Esophagus muscularis mucosa (tissue), 4 donors: ENCODE data around the gene RTCA. TPM values are rescaled to one million over a fixed set of nuclear protein-coding genes. Genes with fewer than 3 reads are reported as not detected.

Source experiments
- DNase-seq: peaks from one replicate; pipeline ENCODE4 v3.0.0-alpha.2; 2017; ENCODE audit errors: extremely low spot score
- H3K27ac ChIP-seq, 4 donors: fragments of 200-600 bp; sonication (generic); replicated peaks in 1 of 4; 1 replicate in 3 of 4; 2 replicates in 1 of 4; pipeline ENCODE4 v1.5.1; 2016 to 2019; ENCODE audit warnings: mild to moderate bottlenecking in 1 of 4
- H3K27me3 ChIP-seq, 4 donors: fragments of 200-600 bp; sonication (generic); one replicate each; pipeline versions ENCODE4 v1.5.1 to v1.6.0; 2016 to 2019
- H3K36me3 ChIP-seq, 4 donors: fragments of 200-600 bp; sonication (generic); one replicate each; pipeline ENCODE4 v1.5.1; 2016 to 2019
- H3K4me1 ChIP-seq, 4 donors: fragments of 200-600 bp; sonication (generic); one replicate each; pipeline ENCODE4 v1.5.1; 2016 to 2019
- H3K4me3 ChIP-seq, 4 donors: fragments of 200-600 bp; sonication (generic); 1 replicate in 2 of 4; 2 replicates in 2 of 4; pipeline ENCODE4 v1.5.1; 2016 to 2019; ENCODE audit warnings: mild to moderate bottlenecking in 4 of 4, moderate library complexity in 1 of 4
- H3K9me3 ChIP-seq, 4 donors: fragments of 200-600 bp; sonication (generic); 1 replicate in 3 of 4; 2 replicates in 1 of 4; pipeline ENCODE4 v1.5.1; 2016 to 2019
- EP300 ChIP-seq: sonication (generic); formaldehyde crosslinking; IDR thresholded peaks from one replicate; pipeline ENCODE4 v1.6.1; 2017; ENCODE audit warnings: antibody characterized with exemption
- POLR2A ChIP-seq: fragments of 450-650 bp; IDR thresholded peaks from one replicate; pipeline ENCODE4 v1.6.1; 2017; ENCODE audit warnings: antibody characterized with exemption, moderate library complexity, mild to moderate bottlenecking, low read depth
- POLR2AphosphoS5 ChIP-seq, 2 donors: sonication (generic); formaldehyde crosslinking; IDR thresholded peaks; one replicate each; pipeline ENCODE4 v1.6.1; 2017; ENCODE audit warnings: antibody characterized with exemption in 2 of 2
- WGBS: methylation state at CpG from one replicate; pipeline ENCODE4 v1.1.5; 2018; 5-methylcytosine and 5-hydroxymethylcytosine counted together
- intact Hi-C: fragments of 100-400 bp; cut with DNase I; formaldehyde crosslinking; loops from one replicate; pipeline ENCODE4 v1.15.1; 2023
- total RNA-seq, 4 donors: library from RNA; depleted of rRNA; stranded (reverse); fragments of >200 nt; gene quantifications; one replicate each; pipeline versions ENCODE4 v1.1.0 to v1.2.1, GENCODE V29; 2016
- TF ChIP-seq, protein P1 (sequence below), 3 experiments: fragments of 200-600 bp in 2 of 3; fragments of 450-650 bp in 1 of 3; sonication (generic) in 2 of 3; IDR thresholded peaks; one replicate each; pipeline ENCODE4 v1.5.1; 2017 to 2019; ENCODE audit warnings: antibody characterized with exemption in 3 of 3, mild to moderate bottlenecking in 2 of 3, moderate library complexity in 1 of 3

RTCA gene
- total RNA-seq, 4 donors from 2014 or later = 18.7 to 22.0 (median 21.4) TPM

DNA sequence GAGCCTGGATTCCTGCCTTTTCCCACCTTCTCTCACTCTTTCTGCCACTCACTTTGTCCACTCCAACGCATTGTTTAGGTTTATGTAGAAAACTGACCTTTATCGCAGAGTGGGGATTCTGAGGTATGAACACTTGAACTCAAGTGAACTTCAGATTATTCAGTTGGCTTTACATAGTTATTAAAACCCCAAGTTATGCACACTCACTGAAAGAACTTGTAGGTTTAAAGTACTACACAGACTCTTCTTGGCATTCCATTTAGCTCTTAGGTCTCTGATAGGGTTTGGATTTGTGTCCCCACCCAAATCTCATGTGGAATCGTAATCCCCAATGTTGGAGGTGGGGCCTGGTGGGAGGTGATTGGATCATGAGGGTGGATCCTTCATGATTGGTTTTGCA is 39.9 kb downstream of the RTCA start:
- 93% methylated on average over 3 of the region's 3 CpGs for WGBS
- intact Hi-C loops = no loop called here
- no peaks in the 10 kb centered on the region for H3K9me3 ChIP-seq
- no peak overlapping the region for H3K27ac ChIP-seq
- DNase-seq = no peak
- H3K4me1 ChIP-seq = no peaks in the 10 kb centered on the region
- TF ChIP-seq POLR2A (no peak), EP300 (no peak), POLR2AphosphoS5 (IDR thresholded peaks at IDR 0.05) (no peak)
- TF ChIP-seq, protein P1, sequence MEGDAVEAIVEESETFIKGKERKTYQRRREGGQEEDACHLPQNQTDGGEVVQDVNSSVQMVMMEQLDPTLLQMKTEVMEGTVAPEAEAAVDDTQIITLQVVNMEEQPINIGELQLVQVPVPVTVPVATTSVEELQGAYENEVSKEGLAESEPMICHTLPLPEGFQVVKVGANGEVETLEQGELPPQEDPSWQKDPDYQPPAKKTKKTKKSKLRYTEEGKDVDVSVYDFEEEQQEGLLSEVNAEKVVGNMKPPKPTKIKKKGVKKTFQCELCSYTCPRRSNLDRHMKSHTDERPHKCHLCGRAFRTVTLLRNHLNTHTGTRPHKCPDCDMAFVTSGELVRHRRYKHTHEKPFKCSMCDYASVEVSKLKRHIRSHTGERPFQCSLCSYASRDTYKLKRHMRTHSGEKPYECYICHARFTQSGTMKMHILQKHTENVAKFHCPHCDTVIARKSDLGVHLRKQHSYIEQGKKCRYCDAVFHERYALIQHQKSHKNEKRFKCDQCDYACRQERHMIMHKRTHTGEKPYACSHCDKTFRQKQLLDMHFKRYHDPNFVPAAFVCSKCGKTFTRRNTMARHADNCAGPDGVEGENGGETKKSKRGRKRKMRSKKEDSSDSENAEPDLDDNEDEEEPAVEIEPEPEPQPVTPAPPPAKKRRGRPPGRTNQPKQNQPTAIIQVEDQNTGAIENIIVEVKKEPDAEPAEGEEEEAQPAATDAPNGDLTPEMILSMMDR (IDR thresholded peaks at IDR 0.05) = no peak
- H3K4me3 ChIP-seq = no peak overlapping the region
- H3K27me3 ChIP-seq = no peaks in the 10 kb centered on the region
- H3K36me3 ChIP-seq = no peaks in the 10 kb centered on the region

DNA sequence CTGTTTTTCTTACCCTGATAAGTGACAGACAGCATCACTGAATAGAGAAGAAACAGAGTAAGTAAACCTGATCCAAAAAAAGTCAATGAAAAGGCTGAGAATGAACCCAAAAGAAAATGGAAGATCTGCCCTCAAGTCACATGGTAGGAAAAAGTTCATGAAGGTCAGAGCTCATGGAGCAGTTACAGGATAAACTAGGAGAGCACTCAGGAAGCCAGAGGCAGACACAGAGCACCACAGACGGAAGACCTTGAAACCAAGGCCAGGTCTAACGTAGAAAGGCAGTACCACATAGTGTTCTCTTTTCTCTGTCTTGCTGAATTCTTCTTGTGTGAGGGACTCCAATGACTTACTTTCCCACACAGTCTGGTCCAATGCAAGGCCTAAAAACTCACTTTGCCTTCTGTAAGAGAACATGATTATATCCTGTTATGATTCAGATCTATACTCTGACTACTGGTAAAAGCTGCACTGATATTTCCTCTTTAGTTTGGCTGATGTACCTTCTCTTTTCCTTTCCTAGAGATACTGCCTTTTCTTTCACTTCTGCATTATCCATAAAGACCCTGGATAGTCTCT is 40.8 kb downstream of the RTCA start:
- Histone ChIP-seq H3K27ac (no peak overlapping the region), H3K4me3 (no peak overlapping the region), H3K9me3 (no peaks in the 10 kb centered on the region), H3K27me3 (no peaks in the 10 kb centered on the region), H3K36me3 (no peaks in the 10 kb centered on the region), H3K4me1 (no peaks in the 10 kb centered on the region)
- intact Hi-C loops = no loop called here
- DNase-seq = no peak
- 82% methylated on average over 2 of the region's 2 CpGs for WGBS
- no peak for TF ChIP-seq POLR2A
- no peak for TF ChIP-seq EP300
- TF ChIP-seq, protein P1 (IDR thresholded peaks at IDR 0.05) = no peak
- TF ChIP-seq POLR2AphosphoS5 (IDR thresholded peaks at IDR 0.05) = no peak

DNA sequence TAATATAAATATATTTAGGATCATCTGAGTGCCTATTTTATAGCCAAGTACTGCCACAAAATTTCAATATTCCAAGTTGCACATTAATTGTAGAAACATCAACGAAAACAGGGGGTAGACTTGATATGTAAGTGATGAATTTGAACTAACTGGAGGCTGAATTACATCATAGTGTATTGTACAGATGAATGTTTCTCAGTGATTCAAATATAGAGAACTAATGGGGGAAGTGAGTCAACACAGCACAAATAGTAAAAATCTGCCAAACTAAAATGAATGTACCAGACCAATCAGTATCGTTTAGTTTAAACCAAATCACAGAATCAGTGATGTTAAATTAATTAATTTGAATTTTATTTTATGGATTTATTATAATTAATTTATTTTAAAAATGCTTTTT is 42.8 kb downstream of the RTCA start:
- TF ChIP-seq, protein P1 (IDR thresholded peaks at IDR 0.05) = no peak
- TF ChIP-seq POLR2AphosphoS5 (IDR thresholded peaks at IDR 0.05) (no peak), POLR2A (no peak), EP300 (no peak)
- WGBS = 63% methylated on average over 2 of the region's 2 CpGs
- no peaks in the 10 kb centered on the region for H3K36me3 ChIP-seq
- intact Hi-C loops = no loop called here
- DNase-seq = no peak
- no peaks in the 10 kb centered on the region for H3K9me3 ChIP-seq
- H3K27me3 ChIP-seq = no peaks in the 10 kb centered on the region
- no peak overlapping the region for H3K27ac ChIP-seq
- no peaks in the 10 kb centered on the region for H3K4me1 ChIP-seq
- no peak overlapping the region for H3K4me3 ChIP-seq

DNA sequence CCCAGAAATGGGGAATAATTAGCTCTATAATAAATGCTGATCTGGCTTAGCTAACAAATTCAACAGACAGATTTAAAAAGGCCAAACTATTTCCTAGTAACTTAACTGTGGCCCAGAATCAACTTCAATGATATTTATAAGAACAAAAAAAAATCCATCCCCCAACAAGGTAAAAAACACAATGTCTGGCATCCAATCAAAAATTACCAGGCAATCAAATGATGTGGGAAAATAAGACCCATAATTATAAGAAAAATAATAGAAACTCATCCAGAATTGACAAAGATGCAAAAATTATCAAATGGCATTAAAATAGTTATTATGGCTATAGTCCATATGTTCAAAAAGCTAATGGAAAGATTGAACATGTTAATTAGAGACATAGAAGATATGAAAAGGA is 43.8 kb downstream of the RTCA start:
- TF ChIP-seq POLR2AphosphoS5 (IDR thresholded peaks at IDR 0.05) = no peak
- no peaks in the 10 kb centered on the region for H3K4me1 ChIP-seq
- no peaks in the 10 kb centered on the region for H3K27me3 ChIP-seq
- no peaks in the 10 kb centered on the region for H3K9me3 ChIP-seq
- H3K36me3 ChIP-seq = no peaks in the 10 kb centered on the region
- no peak overlapping the region for H3K27ac ChIP-seq
- DNase-seq = no peak
- intact Hi-C loops = no loop called here
- H3K4me3 ChIP-seq = no peak overlapping the region

DNA sequence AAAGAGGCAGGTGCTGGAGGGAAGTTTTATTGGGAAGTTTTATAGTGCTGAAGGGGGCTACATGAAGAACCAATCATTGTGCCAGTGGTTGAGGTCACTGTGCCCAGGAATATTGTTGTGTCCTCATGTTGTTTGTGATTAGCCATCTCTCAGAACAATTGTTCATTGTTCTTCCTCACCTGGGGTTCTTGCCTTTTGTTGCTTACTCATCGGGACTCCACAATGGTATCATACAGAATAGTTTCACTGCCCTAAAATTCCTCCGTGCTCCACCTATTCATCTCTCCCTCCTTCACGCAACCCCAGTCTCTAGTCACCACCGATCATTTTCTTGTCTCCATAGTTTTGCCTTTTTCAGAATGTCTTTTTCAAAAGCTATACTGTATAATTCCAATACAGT is 47.4 kb downstream of the RTCA start:
- Histone ChIP-seq H3K4me3 (no peak overlapping the region), H3K36me3 (no peaks in the 10 kb centered on the region), H3K4me1 (no peaks in the 10 kb centered on the region), H3K9me3 (peaks cover 0 to 8% (median 0%) of the 10 kb centered on the region in 4 donors), H3K27ac (no peak overlapping the region), H3K27me3 (no peaks in the 10 kb centered on the region)
- intact Hi-C loops = no loop called here
- TF ChIP-seq EP300 (no peak), POLR2A (no peak), POLR2AphosphoS5 (IDR thresholded peaks at IDR 0.05) (no peak)
- TF ChIP-seq, protein P1 (IDR thresholded peaks at IDR 0.05) = no peak
- WGBS = 80% methylated on average over 4 of the region's 4 CpGs
- DNase-seq = no peak
